Stimulated activated CD8-positive, alpha-beta memory T cell treated with anti-CD3 and anti-CD28 coated beads, Interleukin-4, amount 100 ng/mL, for 4 hours (primary cell): ENCODE results near the gene MTHFD2L.
A peak's percentile ranks its signal among the peaks of the same experiment; 100 is the strongest.
"Not testable (repeated sequence)": the region's sequence is repeated elsewhere in the genome, so short reads cannot be mapped to it uniquely, and the experiment has no call there.

ENCODE experiments used
- DNase-seq, 2 donors: peaks; one replicate each; pipeline ENCODE4 v3.0.0-alpha.2; 2020; ENCODE audit warnings: low read depth in 2 of 2, low spot score in 1 of 2

Gene MTHFD2L

GRCh38 chr4:74188912-74189311 is 31.0 kb downstream of the MTHFD2L start:
- DNase-seq = no peak

- DNase-seq = no peak
Observed at GRCh38 chr4:74189331-74190043, 31.6 kb downstream of the MTHFD2L start.

- no peak for DNase-seq
Observed at GRCh38 chr4:74190332-74190731, 32.4 kb downstream of the MTHFD2L start.

- no peak for DNase-seq
Observed at GRCh38 chr4:74190919-74191397, 33.0 kb downstream of the MTHFD2L start.

GRCh38 chr4:74197080-74197479 is 39.2 kb downstream of the MTHFD2L start:
- DNase-seq = no peak

- no peak for DNase-seq
Observed at GRCh38 chr4:74202062-74202586, 44.2 kb downstream of the MTHFD2L start.

- no peak for DNase-seq
Observed at GRCh38 chr4:74203467-74203866, 45.5 kb downstream of the MTHFD2L start.

- no peak for DNase-seq
Observed at GRCh38 chr4:74205046-74205445, 47.1 kb downstream of the MTHFD2L start.

- no peak for DNase-seq
Observed at GRCh38 chr4:74205559-74205958, 47.6 kb downstream of the MTHFD2L start.

GRCh38 chr4:74206088-74206825 is 48.3 kb downstream of the MTHFD2L start:
- no peak for DNase-seq

GRCh38 chr4:74214457-74215159 is 56.7 kb downstream of the MTHFD2L start:
- DNase-seq = not testable (repeated sequence)

GRCh38 chr4:74215236-74215635 is 57.3 kb downstream of the MTHFD2L start:
- DNase-seq = not testable (repeated sequence)

- DNase-seq = no peak
Observed at GRCh38 chr4:74217365-74217764, 59.4 kb downstream of the MTHFD2L start.

- no peak for DNase-seq
Observed at GRCh38 chr4:74218201-74218600, 60.3 kb downstream of the MTHFD2L start.

- no peak for DNase-seq
Observed at GRCh38 chr4:74219240-74219639, 61.3 kb downstream of the MTHFD2L start.

GRCh38 chr4:74223098-74223497 is 65.2 kb downstream of the MTHFD2L start:
- DNase-seq = no peak

- DNase-seq = no peak
Observed at GRCh38 chr4:74223801-74224200, 65.9 kb downstream of the MTHFD2L start.

GRCh38 chr4:74228691-74229640 is 71.0 kb downstream of the MTHFD2L start:
- peak; percentile 29 to 52 for DNase-seq

- no peak for DNase-seq
Observed at GRCh38 chr4:74230902-74231499, 73.1 kb downstream of the MTHFD2L start.

- DNase-seq = no peak
Observed at GRCh38 chr4:74235135-74235534, 77.2 kb downstream of the MTHFD2L start.
